Pancreas (tissue), 10 donors: ENCODE measurements around the gene EBF3. TPM values are rescaled to one million over a fixed set of nuclear protein-coding genes. Genes with fewer than 3 reads are reported as not detected.

Experiments used
- ATAC-seq, 4 donors: fragments of 200-7000 bp; cut with Tn5 transposase; one replicate each; pipeline versions ENCODE4 v1.8.0 to v1.9.1; 2020; ENCODE audit warnings: mild to moderate bottlenecking in 4 of 4, moderate library complexity in 4 of 4
- DNase-seq, 6 donors: peaks; one replicate each; pipeline ENCODE4 v3.0.0-alpha.2; 2020
- FAIRE-seq: peaks from 2 replicates; lab custom pipeline; 2012; peaks lifted over from hg19 to GRCh38; lab: Jason Lieb, UNC
- H3K27ac ChIP-seq, 4 donors: fragments of 200-600 bp; sonication (generic); 1 replicate in 3 of 4; 2 replicates in 1 of 4; pipeline versions ENCODE4 v1.5.0 to v1.8.0; 2020
- H3K27me3 ChIP-seq, 4 donors: fragments of 200-600 bp; one replicate each; pipeline ENCODE4 v1.8.0; 2021
- H3K36me3 ChIP-seq, 3 donors: fragments of 200-600 bp; sonication (generic) in 1 of 3; one replicate each; pipeline versions ENCODE4 v1.5.0 to v1.8.0; 2020 to 2021
- H3K4me1 ChIP-seq, 3 donors: fragments of 200-600 bp; one replicate each; pipeline ENCODE4 v1.8.0; 2021
- H3K4me3 ChIP-seq, 4 donors: fragments of 200-600 bp; sonication (generic) in 2 of 4; one replicate each; pipeline versions ENCODE4 v1.5.0 to v1.8.0; 2020 to 2021
- H3K9me3 ChIP-seq, 4 donors: fragments of 200-600 bp; one replicate each; pipeline ENCODE4 v1.8.0; 2021
- CTCF ChIP-seq, 4 donors: fragments of 200-600 bp; sonication (generic) in 3 of 4; IDR thresholded peaks; one replicate each; pipeline versions ENCODE4 v1.5.0 to v1.8.0; 2021; ENCODE audit warnings: antibody characterized with exemption in 4 of 4
- WGBS, 2 donors: extraction: QIAGEN DNeasy Blood & Tissue Kit; methylation state at CpG; one replicate each; pipeline ENCODE4 v1.1.7; 2013; 5-methylcytosine and 5-hydroxymethylcytosine counted together
- intact Hi-C, 3 donors: fragments of 100-400 bp; cut with DNase I; formaldehyde crosslinking; loops; one replicate each; pipeline versions ENCODE4 v1.11.1 to v1.14.2; 2022
- polyA plus RNA-seq, 2 donors: library from polyadenylated mRNA; stranded (reverse); fragments of 200-250 nt; gene quantifications; one replicate each; pipeline ENCODE4 v1.2.3, GENCODE V29; 2013
- total RNA-seq, 6 donors: library from RNA; stranded (reverse); fragmentation: NEBNext Ultra II Directional in 4 of 6; extraction: Animal tissue kit (Norgen Biotek cat#: 25700) in 4 of 6; gene quantifications; one replicate each; pipeline versions ENCODE4 v1.2.1 to v1.2.4, GENCODE V29; 2021 to 2023
- donor health status: healthy with polysubstance abuse.
- donor health status: DM: no; HTN: no; CAD: no; lungs with moderate emphysema.
- donor health status: DM: no; HTN: no; CAD: no.
- donor health status: control.
- donor health status: control.
- donor health status: Bipolar disorder and iron deficiency.
- donor health status: DM: yes; HTN: yes; CAD: no.
- donor health status: DM: no; HTN: no; CAD: no.
- donor health status: DM: no; HTN: no; CAD: no.
- donor health status: DM: yes; HTN: yes; CAD: no.

Gene EBF3
- total and polyA plus RNA-seq, 8 donors = 0.47 to 1.5 (median 1.1) TPM

DNA sequence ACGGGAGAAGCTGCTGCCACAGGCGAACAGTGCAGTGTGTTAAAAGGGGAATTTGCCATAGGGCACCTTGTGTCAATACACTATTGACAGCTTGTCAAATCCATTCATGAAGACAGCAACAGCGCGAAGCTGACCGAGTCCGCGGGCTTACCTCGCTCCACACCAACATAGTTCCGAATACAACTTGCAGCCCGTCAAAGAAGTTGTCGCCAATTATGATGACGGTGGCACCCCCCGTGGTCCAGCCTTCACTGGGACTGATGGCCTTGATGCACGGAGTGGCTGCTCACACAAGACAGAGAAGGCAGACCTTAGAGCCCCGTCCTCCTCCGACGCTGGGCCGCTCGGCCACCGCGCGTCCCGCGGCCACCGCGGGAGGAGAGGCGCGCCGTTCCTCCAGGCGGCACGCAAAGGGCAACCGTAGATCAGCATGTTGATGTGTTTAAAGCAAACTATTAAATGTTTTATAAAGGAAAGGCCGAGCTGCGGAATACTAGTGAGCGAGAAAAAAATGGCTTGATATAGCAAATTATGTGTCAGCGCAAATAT lies 96.4 kb downstream of the EBF3 start:
- Histone ChIP-seq H3K27me3 (peaks cover 0 to 10% (median 0%) of the 10 kb centered on the region in 4 donors), H3K4me1 (no peaks in the 10 kb centered on the region), H3K36me3 (no peaks in the 10 kb centered on the region), H3K9me3 (no peaks in the 10 kb centered on the region), H3K27ac (no peak overlapping the region), H3K4me3 (no peak overlapping the region)
- no peak for FAIRE-seq
- DNase-seq = peak in 1 of 6 donors; percentile 20
- WGBS, 2 donors = 92 to 93% methylated on average over 36 of the region's 36 CpGs
- TF ChIP-seq CTCF (IDR thresholded peaks at IDR 0.05) = no peak
- intact Hi-C loops = no loop called here
- no peak for ATAC-seq

GRCh38 chr10:129866894-129867293 lies 97.2 kb downstream of the EBF3 start:
- ATAC-seq (no peak), DNase-seq (peak in 1 of 6 donors; percentile 29), FAIRE-seq (no peak)
- 83 to 87% methylated on average over 16 of the region's 16 CpGs for WGBS, 2 donors
- Histone ChIP-seq H3K4me1 (no peaks in the 10 kb centered on the region), H3K27ac (no peak overlapping the region), H3K27me3 (peaks cover 0 to 7% (median 0%) of the 10 kb centered on the region in 4 donors), H3K9me3 (no peaks in the 10 kb centered on the region), H3K4me3 (no peak overlapping the region), H3K36me3 (no peaks in the 10 kb centered on the region)
- no peak for TF ChIP-seq CTCF (IDR thresholded peaks at IDR 0.05)
- intact Hi-C loops = no loop called here

- intact Hi-C loops = no loop called here
- Histone ChIP-seq H3K9me3 (no peaks in the 10 kb centered on the region), H3K4me1 (no peaks in the 10 kb centered on the region), H3K36me3 (no peaks in the 10 kb centered on the region), H3K27me3 (no peaks in the 10 kb centered on the region), H3K27ac (no peak overlapping the region), H3K4me3 (no peak overlapping the region)
- ATAC-seq (no peak), FAIRE-seq (no peak), DNase-seq (no peak)
- 43 to 53% methylated on average over 2 of the region's 2 CpGs for WGBS, 2 donors
- no peak for TF ChIP-seq CTCF (IDR thresholded peaks at IDR 0.05)
Measured at GRCh38 chr10:129865960-129866359, 98.1 kb downstream of the EBF3 start.

DNA sequence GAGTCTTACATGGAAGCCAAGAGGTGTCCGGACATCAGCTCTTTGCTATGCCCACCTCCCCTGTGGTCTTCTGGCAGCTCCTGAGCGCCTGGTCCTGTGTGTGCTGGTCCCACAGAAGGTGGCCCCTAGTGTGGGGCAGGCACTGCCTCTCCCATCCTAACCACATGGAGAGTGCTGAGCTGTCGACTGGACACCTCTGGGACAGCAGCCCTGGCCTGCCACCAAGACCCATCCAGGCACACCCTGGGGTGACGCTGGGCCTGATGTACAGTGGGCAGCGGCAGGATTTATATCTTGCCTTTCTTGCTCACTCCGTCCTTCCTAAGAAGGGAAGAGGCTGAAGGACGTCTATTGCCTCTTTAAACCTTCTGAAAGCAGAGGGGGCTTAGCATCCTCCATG lies 98.7 kb downstream of the EBF3 start:
- no peak for DNase-seq
- Histone ChIP-seq H3K9me3 (no peaks in the 10 kb centered on the region), H3K27ac (no peak overlapping the region), H3K27me3 (no peaks in the 10 kb centered on the region), H3K36me3 (no peaks in the 10 kb centered on the region), H3K4me1 (no peaks in the 10 kb centered on the region), H3K4me3 (no peak overlapping the region)
- no peak for TF ChIP-seq CTCF (IDR thresholded peaks at IDR 0.05)
- intact Hi-C loops = no loop called here
- 87 to 88% methylated on average over 7 of the region's 7 CpGs for WGBS, 2 donors
- no peak for FAIRE-seq
- no peak for ATAC-seq

DNA sequence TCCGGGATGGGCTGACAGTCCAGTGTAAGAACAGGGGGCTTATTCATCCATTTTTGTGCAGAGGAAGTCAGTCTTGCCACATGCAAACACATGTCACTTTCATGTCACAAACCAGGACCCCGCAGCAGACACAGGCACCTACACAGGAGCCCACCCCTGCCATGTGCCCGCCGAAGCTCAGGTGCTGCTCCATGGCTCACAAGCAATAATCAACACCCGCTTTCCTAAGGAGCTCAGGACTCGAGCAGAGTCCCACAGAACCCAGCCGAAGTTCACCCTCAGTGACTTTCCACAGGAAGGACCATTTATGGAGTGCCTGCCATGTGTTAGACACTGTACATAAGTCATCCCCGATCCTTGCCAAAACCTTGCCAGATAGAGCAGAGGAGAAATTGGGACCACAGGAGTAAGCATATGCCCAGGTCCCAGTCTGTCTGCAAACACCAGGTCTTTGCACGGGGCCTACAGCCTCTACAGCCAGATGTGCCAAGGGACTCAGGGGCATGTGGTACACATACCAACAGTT lies 99.4 kb downstream of the EBF3 start:
- Histone ChIP-seq H3K27me3 (no peaks in the 10 kb centered on the region), H3K4me3 (no peak overlapping the region), H3K36me3 (no peaks in the 10 kb centered on the region), H3K27ac (no peak overlapping the region), H3K4me1 (no peaks in the 10 kb centered on the region), H3K9me3 (no peaks in the 10 kb centered on the region)
- no peak for TF ChIP-seq CTCF (IDR thresholded peaks at IDR 0.05)
- ATAC-seq (no peak), DNase-seq (no peak), FAIRE-seq (no peak)
- intact Hi-C loops = no loop called here
- WGBS, 2 donors = 72 to 82% methylated on average over 9 of the region's 9 CpGs
